ENCODE results near the gene TREML1.
A peak's percentile ranks its signal among the peaks of the same experiment; 100 is the strongest.

The TREML1 gene

DNA sequence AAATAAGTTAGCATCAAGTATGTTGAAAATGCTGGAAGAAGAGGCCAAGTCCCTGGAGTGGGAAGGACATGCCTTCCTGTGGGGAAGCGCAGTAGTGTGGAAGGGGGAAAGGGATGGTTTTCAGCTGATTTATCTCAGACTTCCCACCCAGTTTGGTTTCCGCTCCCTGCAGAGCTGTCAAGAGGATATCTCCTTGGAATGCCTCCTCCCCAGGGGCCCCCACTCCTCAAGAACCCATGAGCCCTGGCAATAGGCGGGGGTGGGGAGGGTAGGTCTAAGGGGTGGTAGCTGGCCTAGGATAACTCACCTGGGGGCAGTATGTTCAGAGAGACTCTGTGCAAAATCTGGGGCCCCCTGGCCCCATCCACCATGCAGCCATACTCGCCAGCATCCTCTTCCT lies 696 bp downstream of the TREML1 start:
- H3K9ac ChIP-seq: no peak overlapping the region
- peak overlapping the region in 10 of 11 experiments; percentile 29 to 72 (median 56); a peak in 17 of 22 replicates for H3K4me2 ChIP-seq
- no peaks in the 10 kb centered on the region for H3K27me3 ChIP-seq
- H3K4me1 ChIP-seq: peaks cover 11 to 39% (median 21%) of the 10 kb centered on the region in 10 experiments
- no peak overlapping the region for H3K4me3 ChIP-seq
- no peaks in the 10 kb centered on the region for H3K9me3 ChIP-seq (replicated peaks in 1 of 11)
- no peak overlapping the region for H3K27ac ChIP-seq
- peaks cover 0 to 6% (median 0%) of the 10 kb centered on the region in 11 experiments; a peak in 3 of 22 replicates for H3K36me3 ChIP-seq
- no peaks in the 10 kb centered on the region for H4K20me1 ChIP-seq
- TF ChIP-seq Cebpa-rat (IDR thresholded peaks at IDR 0.05): no peak

DNA sequence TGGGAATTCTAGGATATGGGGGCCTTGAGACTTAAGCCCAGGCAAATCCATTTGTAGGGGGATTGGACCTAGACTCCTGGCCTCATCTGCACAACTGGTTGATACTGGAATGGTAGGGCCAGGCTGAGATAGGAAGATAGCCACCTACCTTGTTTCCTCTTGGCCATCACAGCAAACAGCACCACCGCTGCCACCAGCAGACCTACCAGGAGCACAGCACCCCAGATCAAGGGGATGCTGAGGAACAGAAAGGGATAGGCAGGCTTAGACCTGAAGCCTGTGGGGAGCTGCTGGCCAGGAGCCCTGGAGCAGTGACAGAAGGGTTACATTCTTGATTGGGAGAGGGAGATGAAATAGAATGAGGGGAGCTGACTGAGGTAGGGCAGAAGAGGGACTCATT lies 3.5 kb downstream of the TREML1 start:
- Histone ChIP-seq H3K9ac (no peak overlapping the region), H3K27ac (no peak overlapping the region), H4K20me1 (no peaks in the 10 kb centered on the region), H3K4me3 (no peak overlapping the region), H3K4me1 (peaks cover 10 to 16% (median 13%) of the 10 kb centered on the region in 10 experiments; a peak in 19 of 20 replicates), H3K36me3 (peaks cover 0 to 7% (median 0%) of the 10 kb centered on the region in 11 experiments; a peak in 4 of 22 replicates), H3K4me2 (no peak overlapping the region), H3K9me3 (replicated peaks in 1 of 11) (no peaks in the 10 kb centered on the region), H3K27me3 (no peaks in the 10 kb centered on the region)
- TF ChIP-seq Cebpa-rat (IDR thresholded peaks at IDR 0.05): no peak

GRCh38 chr6:41147917-41148316 lies 6.2 kb downstream of the TREML1 start:
- Histone ChIP-seq H3K9me3 (replicated peaks in 1 of 11) (peaks cover 0 to 10% (median 0%) of the 10 kb centered on the region in 11 experiments; a peak in 7 of 22 replicates), H3K9ac (no peak overlapping the region), H3K4me2 (no peak overlapping the region), H3K4me1 (no peaks in the 10 kb centered on the region), H4K20me1 (no peaks in the 10 kb centered on the region), H3K27me3 (no peaks in the 10 kb centered on the region), H3K36me3 (peaks cover 0 to 7% (median 0%) of the 10 kb centered on the region in 11 experiments; a peak in 4 of 22 replicates), H3K4me3 (no peak overlapping the region), H3K27ac (no peak overlapping the region)
- TF ChIP-seq Cebpa-rat (IDR thresholded peaks at IDR 0.05): no peak

DNA sequence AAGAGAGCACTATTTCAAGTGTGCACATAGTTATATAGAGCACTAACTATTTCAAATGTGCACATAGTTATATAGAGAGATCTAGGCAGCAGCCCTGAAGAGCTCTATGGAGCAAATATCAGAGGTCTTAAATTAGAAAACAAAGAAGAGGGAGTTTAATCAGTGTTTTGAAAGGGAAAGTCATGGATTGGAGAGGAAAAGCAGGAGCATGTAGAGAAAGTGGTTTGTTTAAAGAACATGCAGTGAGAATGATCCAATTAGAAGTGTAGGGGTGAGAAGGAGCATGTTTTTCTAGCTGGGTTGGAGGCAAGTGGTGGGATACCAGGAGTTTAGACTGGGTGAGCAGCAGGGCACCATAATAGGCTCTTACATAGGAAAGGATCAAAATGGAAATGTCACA lies 17.2 kb downstream of the TREML1 start:
- Histone ChIP-seq H3K9ac (no peak overlapping the region), H3K4me2 (no peak overlapping the region), H4K20me1 (no peaks in the 10 kb centered on the region), H3K4me3 (no peak overlapping the region), H3K27ac (no peak overlapping the region), H3K27me3 (no peaks in the 10 kb centered on the region), H3K9me3 (replicated peaks in 1 of 11) (no peaks in the 10 kb centered on the region), H3K4me1 (peaks cover 0 to 17% (median 0%) of the 10 kb centered on the region in 10 experiments; a peak in 6 of 20 replicates), H3K36me3 (peaks cover 0 to 30% (median 0%) of the 10 kb centered on the region in 11 experiments; a peak in 10 of 22 replicates)
- TF ChIP-seq Cebpa-rat (IDR thresholded peaks at IDR 0.05): no peak

DNA sequence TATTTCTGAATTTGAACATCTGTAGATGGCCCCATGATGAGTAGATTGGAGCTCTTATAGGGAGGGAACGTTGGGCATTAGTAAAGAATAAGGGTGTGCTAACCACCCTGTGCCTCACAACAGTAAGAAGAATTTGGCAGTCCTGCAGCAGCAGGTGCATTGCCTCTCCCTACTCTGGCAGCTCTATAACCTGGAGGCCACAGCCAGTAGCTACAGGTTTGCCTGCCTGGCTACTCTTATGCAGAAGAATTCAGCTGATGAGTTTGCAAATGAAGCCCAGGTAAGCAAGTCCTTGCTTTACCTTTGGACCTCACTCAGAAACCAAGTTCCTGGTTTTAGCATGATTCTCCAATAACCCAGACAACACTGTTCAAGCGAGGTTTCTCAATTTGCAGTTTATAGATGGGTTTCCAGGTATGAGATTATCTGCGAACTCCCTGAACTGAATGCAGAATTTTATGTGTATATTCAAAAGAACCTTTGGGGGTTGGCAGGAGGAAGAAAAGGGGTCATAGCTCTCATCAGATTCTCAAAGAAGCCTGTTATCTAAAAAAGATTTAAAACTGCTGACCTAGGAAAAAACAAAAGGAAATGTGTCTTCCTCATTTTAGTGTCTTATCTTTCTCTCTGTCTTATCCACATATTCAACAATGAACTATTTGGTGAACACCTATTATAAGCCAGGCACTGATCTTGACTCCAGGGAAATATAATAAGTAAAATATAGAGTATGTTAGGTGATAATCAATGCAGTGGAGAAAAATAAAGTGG lies 18.9 kb downstream of the TREML1 start:
- no peaks in the 10 kb centered on the region for H4K20me1 ChIP-seq
- no peak overlapping the region for H3K9ac ChIP-seq
- H3K27me3 ChIP-seq: no peaks in the 10 kb centered on the region
- H3K4me3 ChIP-seq: no peak overlapping the region
- peaks cover 0 to 17% (median 0%) of the 10 kb centered on the region in 10 experiments; a peak in 6 of 20 replicates for H3K4me1 ChIP-seq
- no peak overlapping the region for H3K27ac ChIP-seq
- TF ChIP-seq Cebpa-rat (IDR thresholded peaks at IDR 0.05): no peak
- peak overlapping the region in 3 of 11 experiments; percentile 36 to 40 (median 38); a peak in 6 of 22 replicates for H3K4me2 ChIP-seq
- no peaks in the 10 kb centered on the region for H3K9me3 ChIP-seq (replicated peaks in 1 of 11)
- H3K36me3 ChIP-seq: peaks cover 0 to 22% (median 0%) of the 10 kb centered on the region in 11 experiments; a peak in 8 of 22 replicates

DNA sequence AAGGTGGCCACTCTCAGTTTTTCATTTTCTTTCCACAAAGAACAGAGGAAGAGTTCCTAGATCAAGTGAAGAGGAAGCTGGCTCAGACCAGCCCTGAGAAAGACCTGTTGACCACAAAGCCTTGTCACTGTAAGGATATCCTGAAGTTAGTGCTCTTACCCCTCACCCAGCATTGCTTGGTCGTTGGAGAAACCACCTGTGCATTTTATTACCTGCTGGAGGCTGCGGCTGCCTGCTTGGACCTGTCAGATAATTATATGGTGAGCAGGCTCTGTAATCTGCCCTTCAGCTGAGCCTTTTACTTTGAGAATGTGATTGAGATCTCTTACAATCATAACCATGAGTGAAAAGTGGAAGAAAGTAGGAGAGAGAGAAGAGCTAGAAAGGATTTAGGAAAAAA lies 21.9 kb downstream of the TREML1 start:
- Histone ChIP-seq H3K4me1 (peaks cover 0 to 17% (median 0%) of the 10 kb centered on the region in 10 experiments; a peak in 6 of 20 replicates), H3K27me3 (no peaks in the 10 kb centered on the region), H3K36me3 (peaks cover 0 to 16% (median 0%) of the 10 kb centered on the region in 11 experiments; a peak in 6 of 22 replicates), H3K4me3 (no peak overlapping the region), H3K27ac (no peak overlapping the region), H3K4me2 (peak overlapping the region in 1 of 11 experiments; percentile 0; a peak in 2 of 22 replicates), H3K9me3 (replicated peaks in 1 of 11) (no peaks in the 10 kb centered on the region), H3K9ac (no peak overlapping the region), H4K20me1 (no peaks in the 10 kb centered on the region)
- no peak for TF ChIP-seq Cebpa-rat (IDR thresholded peaks at IDR 0.05)

DNA sequence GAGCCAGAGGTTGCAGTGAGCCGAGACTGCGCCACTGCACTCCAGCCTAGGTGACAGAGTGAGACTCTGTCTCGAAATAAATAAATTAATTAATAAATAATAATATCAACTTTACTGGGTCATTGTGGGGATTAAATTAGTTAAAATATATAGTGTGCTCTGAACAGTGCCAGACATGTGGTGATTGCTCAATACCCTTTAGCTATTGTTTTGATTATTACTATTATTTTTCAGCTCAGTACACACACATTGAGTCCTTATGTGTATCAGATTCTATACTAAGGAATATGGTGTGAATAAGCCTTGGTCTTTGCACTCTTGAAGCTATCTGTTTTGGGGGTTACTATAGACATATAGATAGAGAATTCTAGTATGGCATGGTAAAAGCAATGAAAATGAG lies 28.9 kb downstream of the TREML1 start:
- Histone ChIP-seq H3K4me2 (no peak overlapping the region), H3K4me3 (no peak overlapping the region), H4K20me1 (no peaks in the 10 kb centered on the region), H3K36me3 (peaks cover 0 to 33% (median 12%) of the 10 kb centered on the region in 11 experiments; a peak in 12 of 22 replicates), H3K27me3 (no peaks in the 10 kb centered on the region), H3K9ac (no peak overlapping the region), H3K9me3 (replicated peaks in 1 of 11) (peaks cover 0 to 10% (median 4%) of the 10 kb centered on the region in 11 experiments; a peak in 6 of 22 replicates), H3K4me1 (no peaks in the 10 kb centered on the region), H3K27ac (no peak overlapping the region)
- TF ChIP-seq Cebpa-rat (IDR thresholded peaks at IDR 0.05): no peak

- no peak for TF ChIP-seq Cebpa-rat (IDR thresholded peaks at IDR 0.05)
- H3K4me2 ChIP-seq: no peak overlapping the region
- H3K9me3 ChIP-seq (replicated peaks in 1 of 11): peaks cover 0 to 10% (median 4%) of the 10 kb centered on the region in 11 experiments; a peak in 6 of 22 replicates
- H3K36me3 ChIP-seq: peaks cover 0 to 36% (median 13%) of the 10 kb centered on the region in 11 experiments; a peak in 12 of 22 replicates
- no peak overlapping the region for H3K27ac ChIP-seq
- no peaks in the 10 kb centered on the region for H4K20me1 ChIP-seq
- no peaks in the 10 kb centered on the region for H3K27me3 ChIP-seq
- H3K9ac ChIP-seq: no peak overlapping the region
- H3K4me1 ChIP-seq: no peaks in the 10 kb centered on the region
- H3K4me3 ChIP-seq: no peak overlapping the region
Observed at GRCh38 chr6:41122918-41123317, 31.2 kb downstream of the TREML1 start.

DNA sequence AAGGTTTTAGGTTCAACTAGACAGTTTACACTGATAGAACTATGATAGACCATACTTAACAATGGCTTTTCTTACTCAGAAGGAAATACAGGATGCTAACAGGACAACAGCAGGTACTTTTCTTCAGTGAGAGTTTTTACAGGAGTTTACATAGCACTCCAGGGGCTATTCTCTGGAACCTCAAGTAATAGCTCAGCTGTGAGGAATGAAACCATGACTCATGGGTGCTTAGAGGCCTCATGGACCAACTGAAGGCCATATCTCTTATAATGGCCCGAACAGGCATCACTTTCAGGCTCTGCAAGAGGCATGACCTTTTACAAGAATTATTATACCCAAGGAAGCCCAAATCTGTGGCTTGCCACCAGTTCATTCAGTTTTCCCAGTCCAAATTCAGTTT lies 31.8 kb downstream of the TREML1 start:
- H3K9me3 ChIP-seq (replicated peaks in 1 of 11): peaks cover 0 to 10% (median 4%) of the 10 kb centered on the region in 11 experiments; a peak in 6 of 22 replicates
- H3K4me2 ChIP-seq: no peak overlapping the region
- H3K36me3 ChIP-seq: peaks cover 0 to 36% (median 13%) of the 10 kb centered on the region in 11 experiments; a peak in 12 of 22 replicates
- H3K4me1 ChIP-seq: no peaks in the 10 kb centered on the region
- H3K4me3 ChIP-seq: no peak overlapping the region
- no peak overlapping the region for H3K27ac ChIP-seq
- no peak overlapping the region for H3K9ac ChIP-seq
- H3K27me3 ChIP-seq: no peaks in the 10 kb centered on the region
- no peaks in the 10 kb centered on the region for H4K20me1 ChIP-seq
- no peak for TF ChIP-seq Cebpa-rat (IDR thresholded peaks at IDR 0.05)
